Measurements from ENCODE around the gene SYP.
"Not testable (repeated sequence)": the region's sequence is repeated elsewhere in the genome, so short reads cannot be mapped to it uniquely, and the experiment has no call there.

The SYP gene

DNA sequence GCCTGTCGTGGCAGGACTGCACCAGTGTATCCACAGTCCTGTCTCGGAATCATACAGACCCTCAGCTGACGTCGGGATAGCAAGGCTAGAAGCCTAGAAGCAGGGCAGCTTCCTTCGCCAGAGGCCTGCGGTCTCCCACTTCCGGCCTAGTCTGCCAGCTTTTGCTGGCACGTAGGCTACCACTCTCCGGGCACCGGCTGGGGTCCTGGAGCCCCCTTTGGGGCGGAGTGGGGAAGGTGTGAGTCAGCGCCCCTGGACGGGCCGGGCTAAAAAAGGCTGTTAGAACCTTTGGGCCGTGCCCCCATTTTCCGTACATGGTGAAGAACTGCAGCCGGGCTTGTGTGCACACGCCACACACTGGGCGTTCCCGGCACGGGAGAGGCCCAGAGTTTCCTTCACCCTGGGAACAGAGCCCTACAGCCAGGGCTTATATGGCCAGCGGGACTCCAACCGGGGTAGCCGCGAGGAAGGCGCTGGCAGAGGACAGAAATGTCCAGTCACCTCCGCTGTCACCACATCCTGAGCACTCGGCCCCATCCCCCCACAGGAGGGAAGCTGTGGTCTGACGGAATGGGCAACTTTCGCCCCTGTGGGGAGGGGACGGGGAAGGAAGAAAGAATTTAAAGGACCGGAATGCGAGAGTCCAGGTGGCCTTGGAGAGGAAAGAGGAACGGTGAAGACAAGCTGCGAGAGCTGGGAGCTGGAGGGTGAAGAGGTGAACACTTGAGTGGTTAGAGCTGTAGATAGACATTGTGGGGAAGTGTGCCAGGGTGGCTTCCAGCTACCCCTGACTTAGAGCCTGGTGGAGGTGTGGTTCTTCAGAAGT lies 32.9 kb downstream of the SYP start:
- no peak for DNase-seq (ENCODE audit: low read depth, low spot score)

DNA sequence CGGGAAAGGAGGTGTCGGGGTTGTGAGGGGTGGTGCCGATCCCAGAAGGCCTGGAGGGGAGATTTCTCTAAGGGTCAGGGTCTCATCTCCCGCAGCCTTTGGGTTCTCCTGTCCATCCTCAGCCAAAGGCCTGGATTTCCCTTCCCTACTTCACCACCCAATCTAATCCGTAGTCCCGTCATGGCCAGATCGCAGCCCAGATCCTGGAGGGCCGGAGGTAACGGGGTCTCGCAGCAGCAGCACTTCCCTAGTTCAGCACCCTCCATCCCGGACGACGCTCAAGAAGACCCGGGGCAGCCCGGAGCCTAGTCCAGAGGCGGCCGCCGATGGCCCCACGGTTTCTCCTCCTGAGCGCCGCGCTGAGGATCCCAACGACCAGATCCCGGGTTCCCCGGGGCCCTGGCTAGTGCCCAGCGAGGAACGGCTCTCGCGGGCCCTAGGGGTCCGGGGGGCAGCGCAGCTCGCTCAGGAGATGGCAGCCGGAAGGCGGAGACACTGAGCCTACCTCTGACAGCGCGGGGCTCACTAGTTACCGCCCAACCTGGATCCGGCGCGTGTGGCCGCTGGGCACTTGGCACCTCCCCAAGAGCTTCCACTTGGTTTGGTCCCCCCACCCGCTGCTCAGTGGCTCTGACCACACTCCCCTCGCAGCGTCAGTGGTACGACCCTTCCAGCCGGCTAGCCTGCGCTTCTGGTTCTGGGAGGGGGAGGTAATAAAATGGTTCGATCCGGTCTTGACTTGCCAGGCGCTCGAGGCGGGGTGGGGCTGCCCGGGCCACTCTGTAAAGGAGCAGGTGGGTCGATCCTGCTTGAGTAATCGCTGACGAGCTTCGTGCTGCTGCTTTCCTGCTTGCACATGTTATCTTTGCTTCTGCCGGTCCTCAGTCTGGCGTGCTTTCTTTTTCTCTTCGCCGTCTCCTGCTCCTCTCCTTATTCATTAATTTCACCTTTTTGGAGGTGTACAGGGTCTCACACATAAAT lies 33.8 kb downstream of the SYP start:
- no peak for DNase-seq (ENCODE audit: low read depth, low spot score)

DNA sequence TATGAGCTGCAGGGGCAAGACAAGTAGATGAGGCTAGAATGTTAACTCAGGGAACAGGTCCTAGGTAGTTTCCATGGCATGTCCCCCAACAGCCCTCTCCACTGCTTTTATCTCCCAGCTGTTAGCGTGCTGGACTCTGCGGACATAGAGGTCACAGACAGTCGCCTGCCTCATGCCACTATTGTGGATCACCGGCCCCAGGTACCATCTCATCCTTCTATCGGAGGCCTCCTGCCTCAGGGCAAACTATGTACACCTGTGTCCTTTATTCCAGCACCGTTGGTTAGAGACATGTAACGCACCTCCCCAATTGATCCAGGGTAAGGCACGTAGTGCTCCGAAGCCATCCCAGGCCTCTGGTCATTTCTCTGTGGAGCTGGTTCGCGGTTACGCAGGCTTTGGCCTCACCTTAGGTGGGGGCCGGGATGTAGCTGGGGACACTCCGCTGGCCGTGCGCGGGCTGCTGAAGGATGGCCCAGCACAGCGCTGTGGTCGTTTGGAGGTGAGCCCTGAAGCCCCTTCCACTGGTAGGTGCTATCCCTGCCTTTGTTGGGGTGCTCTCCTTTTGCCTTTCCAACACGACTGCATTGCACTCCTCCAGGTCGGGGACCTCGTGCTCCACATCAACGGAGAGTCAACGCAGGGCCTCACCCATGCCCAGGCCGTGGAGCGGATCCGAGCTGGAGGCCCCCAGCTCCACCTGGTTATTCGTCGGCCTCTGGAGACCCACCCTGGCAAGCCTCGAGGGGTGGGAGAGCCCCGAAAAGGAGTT lies 35.2 kb downstream of the SYP start:
- no peak for DNase-seq (ENCODE audit: low read depth, low spot score)

DNA sequence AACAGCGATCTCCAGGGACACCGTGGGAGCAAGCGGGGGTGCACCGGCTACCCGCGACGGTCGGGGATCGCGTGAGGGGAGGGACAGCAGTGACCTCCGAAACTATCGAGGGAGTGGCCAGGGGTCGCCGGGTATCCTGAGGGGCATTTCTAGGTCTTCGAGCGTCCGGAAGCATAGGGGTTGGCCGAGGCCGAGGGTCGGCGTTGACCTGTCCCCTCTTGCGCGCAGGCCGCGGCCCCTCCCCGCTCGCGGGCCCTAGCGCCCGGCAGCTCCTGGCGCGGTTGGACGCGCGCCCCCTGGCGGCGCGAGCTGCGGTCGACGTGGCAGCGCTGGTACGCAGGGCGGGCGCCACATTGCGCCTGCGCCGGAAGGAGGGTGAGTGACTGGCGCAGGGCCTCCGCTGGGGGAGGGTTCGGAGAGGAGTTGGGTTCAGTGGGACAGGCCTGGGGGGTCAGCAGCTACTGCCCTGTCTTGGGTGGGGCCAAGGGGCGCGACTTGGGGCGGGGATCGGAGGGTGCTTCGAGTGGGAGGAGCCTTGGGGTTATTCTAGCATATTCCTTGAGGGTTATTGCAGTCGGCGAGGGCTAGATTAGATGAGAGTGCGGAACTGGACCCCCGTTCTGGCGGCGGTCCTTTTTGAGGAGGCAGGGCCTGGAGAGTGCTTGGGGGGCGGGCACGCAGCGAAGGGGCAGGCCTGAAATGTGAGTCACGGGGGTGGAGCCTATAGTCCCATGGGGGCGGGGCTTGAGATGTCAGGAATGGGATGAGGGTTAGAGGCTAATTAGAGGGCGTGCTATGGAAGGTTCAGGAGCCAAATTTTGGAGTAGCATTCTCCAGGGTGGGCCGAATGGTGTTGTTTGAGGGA lies 36.2 kb downstream of the SYP start:
- DNase-seq (ENCODE audit: low read depth, low spot score): no peak

DNA sequence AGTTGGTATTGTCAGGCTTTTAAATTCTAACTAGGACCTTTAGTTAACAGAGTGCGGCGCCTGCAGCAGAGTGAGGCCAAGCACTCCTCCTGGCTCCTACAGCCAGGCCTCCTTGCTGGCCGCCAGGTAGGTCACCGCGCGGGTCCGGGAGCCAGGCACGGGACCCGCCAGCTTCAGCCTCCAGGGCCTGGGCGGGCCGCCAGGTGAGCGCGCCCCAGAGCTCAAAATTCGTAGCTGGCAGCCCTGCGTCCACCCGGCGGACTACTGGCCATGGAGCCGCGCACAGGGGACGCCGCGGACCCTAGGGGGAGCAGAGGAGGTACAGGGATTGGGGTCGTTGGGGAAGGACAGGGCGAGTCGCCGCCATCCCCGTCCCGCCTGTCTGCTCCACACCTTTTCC lies 37.4 kb downstream of the SYP start, which contains the start of gene MAGIX:
Gene MAGIX, plus strand, starts transcription at position 139 of the 400 bp plus-strand sequence. Its CDS starts 132 bp downstream, at position 271.
- DNase-seq (ENCODE audit: low read depth, low spot score): no peak

DNA sequence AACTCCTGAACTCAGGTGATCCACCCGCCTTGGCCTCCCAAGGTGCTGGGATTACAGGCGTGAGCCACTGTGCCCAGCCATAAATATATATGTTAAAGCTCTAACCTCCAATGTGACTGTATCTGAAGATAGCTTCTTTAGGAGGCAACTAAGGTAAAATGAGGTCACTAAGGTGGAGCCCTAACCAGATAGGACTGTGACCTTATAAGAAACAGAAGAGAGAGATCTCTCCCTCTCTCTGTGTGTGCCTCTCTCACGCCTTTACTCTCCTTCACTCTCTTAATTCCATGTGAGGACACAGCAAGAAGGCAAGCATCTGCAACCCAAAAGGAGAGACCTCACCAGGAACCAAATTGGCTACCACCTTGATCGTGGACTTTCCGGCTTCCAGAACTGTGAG lies 38.4 kb downstream of the SYP start:
- no peak for DNase-seq (ENCODE audit: low read depth, low spot score)

DNA sequence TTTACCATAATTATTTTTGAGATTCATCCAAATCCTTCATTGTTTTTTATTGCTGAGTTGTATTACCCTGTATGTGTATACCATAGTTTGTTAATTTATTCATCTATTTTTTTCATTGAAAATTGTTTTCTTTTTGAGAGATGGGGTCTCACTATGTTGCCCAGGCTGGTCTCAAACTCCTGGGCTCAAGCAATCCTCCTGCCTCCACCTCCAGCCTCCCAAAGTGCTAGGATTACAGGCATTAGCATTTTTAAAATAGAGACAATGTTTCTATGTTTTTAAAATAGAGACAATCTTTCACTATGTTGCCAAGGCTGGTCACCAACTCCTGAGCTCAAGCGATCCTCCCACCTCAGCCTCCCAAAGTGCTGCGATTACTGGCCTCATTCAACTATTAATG lies 39.1 kb downstream of the SYP start:
- DNase-seq (ENCODE audit: low read depth, low spot score): no peak

DNA sequence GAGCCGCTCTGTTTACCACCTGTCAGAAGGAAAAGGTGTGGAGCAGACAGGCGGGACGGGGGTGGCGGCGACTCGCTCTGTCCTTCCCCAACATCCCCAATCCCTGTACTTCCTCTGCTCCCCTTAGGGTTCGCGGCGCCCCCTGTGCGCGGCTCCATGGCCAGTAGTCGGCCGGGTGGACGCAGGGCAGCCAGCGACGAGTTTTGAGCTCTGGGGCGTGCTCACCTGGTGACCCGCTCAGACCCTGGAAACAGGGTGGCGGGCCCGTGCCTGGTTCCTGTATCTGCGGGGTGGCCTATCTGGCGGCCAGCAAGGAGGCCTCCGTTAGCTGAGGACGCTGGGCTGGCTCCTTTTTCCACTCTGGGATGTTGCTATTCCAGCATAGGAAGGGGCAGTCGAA lies 42.8 kb downstream of the SYP start:
- no peak for DNase-seq (ENCODE audit: low read depth, low spot score)

DNA sequence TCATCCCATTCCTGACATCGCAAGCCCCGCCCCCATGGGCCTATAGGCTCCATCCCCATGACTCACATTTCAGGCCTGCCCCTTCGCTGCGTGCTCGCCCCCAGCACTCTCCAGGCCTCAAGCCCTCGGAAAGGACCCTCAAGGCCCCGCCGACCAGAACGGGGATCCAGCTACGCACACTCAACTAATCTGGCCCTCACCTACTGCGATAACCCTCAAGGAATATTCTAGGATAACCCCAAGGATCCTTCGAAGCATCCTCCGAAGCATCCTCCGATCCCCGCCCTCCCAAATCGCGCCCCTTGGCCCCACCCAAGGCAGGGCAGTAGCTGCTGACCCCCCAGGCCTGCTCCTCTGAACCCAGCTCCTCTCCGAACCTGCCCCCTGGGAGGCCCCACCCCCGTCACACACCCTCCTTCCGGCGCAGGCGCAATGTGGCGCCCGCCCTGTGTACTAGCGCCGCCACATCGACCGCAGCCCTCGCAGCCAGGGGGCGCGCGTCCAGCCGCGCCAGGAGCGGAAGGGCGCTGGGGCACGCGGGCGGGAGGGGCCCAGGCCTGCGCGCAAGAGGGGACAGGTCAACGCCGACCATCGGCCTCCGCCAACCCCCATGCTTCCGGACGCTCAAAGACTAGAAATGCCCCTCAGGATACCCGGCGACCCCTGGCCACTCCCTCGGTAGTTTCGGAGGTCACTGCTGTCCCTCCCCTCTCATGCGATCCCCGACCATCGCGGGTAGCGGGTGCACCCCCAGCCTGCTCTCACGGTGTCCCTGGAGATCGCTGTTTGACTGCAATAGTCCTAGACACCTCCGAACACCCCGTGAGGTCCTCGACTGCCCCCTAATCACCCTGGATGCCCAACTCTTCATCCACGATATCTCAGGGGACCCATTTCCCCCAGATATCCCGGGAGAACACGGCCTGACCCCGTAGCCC lies 43.8 kb downstream of the SYP start:
- DNase-seq (ENCODE audit: low read depth, low spot score): peak; percentile 53

DNA sequence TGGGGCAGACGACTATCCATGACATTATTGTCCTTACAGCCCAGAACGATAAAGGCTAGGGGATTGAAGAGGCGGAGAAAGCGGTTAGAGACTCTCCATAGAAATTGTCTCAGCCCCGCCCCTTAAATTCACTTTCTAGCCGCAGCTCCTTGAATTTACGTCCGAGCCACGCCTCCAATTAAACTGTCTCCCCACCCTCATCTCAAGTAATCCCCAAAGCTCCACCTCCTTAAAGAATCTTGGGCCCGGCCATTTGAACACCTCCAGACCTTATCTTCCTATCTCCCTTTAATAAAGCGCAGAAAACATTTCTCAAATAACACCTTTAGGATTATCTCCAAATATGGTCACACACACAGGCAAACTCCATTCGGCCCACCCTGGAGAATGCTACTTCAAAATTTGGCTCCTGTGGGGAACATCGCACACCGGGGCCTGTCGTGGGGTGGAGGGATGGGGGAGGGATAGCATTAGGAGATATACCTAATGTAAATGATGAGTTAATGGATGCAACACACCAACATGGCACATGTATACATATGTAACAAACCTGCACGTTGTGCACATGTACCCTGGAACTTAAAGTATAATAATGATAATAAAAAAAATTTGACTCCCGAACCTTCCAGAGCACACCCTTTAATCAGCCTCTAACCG lies 44.6 kb downstream of the SYP start:
- no peak for DNase-seq (ENCODE audit: low read depth, low spot score)

DNA sequence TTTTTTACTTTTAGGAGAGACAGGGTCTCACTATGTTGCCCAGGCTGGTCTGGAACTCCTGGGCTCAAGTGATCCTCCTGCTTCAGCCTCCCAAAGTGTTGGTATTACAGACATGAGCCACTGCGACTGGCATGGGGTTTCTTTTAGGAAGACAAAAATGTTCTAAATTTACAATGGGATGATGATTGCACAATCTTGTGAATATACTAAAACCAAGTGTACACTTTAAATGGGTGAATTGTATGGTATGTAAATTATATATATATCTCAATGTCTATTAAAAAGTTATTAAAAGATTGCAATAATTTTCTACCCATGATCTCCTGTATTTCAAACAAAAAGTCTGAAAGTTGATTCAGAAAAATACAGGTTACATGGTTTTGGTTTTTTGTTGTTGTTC lies 46.5 kb downstream of the SYP start:
- DNase-seq (ENCODE audit: low read depth, low spot score): no peak

DNA sequence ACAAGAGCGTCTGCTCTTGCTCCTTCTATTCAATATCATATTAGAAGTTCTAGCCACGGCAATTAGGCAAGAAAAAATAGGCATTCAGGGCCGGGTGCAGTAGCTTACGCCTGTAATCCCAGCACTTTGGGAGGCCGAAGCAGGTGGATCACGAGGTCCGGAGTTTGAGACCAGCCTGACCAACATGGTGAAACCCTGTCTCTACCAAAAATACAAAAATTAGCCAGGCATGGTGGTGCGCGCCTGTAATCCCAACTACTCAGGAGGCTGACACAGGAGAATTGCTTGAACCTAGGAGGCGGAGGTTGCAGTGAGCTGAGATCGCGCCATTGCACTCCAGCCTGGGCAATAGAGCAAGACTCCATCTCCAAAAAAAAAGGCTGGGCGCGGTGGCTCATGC lies 50.7 kb downstream of the SYP start:
- not testable (repeated sequence) for DNase-seq (ENCODE audit: low read depth, low spot score)

DNA sequence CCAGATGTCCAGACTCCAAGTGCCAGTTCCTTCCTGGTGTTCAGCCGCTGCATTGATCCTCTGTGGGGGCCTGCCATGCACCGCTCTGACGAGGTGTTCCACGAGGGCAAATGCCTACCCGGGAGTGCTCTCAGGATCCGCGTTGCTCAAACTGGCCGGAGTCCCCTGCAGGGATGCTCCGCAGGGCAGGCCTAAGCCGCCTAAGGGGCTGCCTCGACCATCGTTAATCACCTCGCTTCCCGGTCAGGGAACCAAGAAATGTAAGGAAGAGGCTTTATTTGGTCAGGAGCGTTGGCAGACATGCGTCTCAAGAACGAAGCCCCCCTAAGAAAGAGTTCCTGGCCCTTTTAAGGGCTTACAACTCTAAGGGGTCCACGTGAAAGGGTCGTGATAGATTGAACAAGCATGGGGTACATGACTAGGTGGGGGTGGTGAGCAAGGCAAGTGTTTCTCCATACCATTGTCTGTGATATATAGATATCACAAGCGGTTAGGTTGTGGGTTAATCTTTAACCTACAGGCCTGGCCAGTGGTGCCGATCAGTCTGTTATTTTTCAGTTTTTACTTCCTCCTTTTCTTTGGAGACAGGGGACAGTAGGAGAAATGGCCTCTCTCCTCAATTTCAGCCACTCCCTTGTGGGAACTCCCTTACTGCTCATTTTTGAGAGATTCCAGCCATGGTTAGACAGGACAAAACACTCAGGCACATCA lies 51.4 kb downstream of the SYP start:
- DNase-seq (ENCODE audit: low read depth, low spot score): not testable (repeated sequence)

DNA sequence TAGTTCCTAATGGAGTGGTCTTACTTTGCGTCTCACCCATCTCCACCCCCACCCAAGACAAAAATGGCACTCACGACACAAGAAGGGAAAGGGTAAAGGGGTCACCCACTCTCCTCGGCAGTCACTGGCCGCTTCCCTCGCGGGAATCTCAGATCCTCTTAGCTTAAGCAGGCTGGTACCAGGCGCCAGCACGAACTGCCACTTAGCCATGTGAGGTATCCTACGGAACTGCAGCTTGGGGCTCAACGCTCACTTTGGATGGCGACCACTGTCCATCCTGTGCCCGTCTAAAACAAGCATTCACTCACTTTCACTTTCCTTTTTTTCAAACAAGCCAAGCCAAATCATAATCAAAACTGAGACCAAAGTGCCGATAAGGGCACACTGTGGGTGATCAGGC lies 52.1 kb downstream of the SYP start:
- DNase-seq (ENCODE audit: low read depth, low spot score): no peak

DNA sequence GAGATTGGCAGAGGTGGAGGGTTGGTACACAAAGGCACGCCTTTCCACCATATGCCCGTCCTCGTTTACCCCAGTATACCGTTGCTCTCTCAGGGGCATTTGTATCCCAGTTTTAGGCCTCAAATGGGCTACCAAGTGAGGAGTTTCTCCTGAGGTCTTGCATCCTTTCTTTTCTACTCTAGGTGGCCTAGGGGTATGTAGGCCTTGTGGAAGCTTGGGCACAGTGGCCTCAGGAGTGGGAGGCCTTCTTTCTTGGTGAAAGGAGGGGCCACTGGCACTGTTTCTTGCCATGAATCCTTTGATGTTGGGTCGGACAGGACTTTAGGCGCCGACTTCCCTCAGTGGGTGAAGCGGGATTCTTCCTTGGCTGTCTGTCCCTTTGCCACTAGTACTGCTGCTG lies 52.7 kb downstream of the SYP start:
- no peak for DNase-seq (ENCODE audit: low read depth, low spot score)

DNA sequence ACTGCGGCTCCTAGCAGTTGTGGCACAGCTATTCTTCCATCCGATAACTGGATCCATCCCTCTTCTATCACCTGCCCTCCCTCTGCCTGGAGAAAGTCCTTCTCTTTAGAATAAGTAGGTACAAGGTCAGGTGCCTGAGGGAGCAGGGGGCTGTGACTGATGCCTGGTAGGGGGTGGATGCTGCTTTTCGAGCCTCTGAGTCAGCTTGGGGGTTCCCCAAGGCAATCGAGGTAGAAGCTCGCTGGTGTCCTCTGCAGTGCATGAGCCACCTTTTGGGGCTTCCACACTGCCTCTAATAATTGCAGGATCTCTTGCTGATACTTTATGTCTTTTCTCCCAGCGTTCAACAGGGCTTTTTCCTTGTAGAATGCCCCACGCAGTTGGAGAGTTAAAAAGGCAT lies 56.8 kb downstream of the SYP start:
- DNase-seq (ENCODE audit: low read depth, low spot score): not testable (repeated sequence)

DNA sequence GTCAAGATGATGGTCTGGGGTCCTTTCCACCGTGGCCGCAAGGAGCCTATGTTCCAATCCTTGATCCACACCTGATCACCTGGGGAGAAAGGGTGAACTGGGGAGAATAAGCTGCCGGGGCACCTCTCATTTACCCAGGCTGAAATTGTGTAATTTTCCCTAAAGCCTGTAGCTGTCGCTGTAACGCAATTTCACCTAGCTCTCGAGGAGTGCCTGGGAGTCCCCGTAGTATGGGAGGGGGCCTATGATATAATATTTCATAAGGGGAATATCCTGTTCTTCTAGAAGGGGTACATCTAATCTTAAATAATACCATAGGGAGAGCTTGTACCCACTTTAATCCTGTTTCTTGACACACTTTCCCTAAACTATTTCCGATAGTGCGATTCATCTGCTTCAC lies 57.7 kb downstream of the SYP start:
- DNase-seq (ENCODE audit: low read depth, low spot score): not testable (repeated sequence)

DNA sequence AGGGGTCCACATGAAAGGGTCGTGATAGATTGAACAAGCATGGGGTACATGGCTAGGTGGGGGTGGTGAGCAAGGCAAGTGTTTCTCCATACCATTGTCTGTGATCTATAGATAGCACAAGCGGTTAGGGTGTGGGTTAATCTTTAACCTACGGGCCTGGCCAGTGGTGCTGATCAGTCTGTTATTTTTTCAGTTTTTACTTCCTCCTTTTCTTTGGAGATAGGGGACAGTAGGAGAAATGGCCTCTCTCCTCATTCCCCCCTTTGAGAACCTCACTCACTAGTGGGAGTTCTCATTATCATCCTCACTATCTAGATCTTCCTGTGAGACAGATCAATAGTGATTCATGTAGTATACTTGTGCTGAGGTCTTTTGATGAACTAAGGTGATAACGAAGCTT lies 60.3 kb downstream of the SYP start:
- DNase-seq (ENCODE audit: low read depth, low spot score): no peak

All from smooth muscle cell of the brain vasculature (primary cell).